ENCODE data around the gene RSPH9.

RSPH9 gene

GRCh38 chr6:43644940-43645612 lies at the start of gene RSPH9:
Gene RSPH9, plus strand, starts transcription at chr6:43645036. Its CDS starts 63 bp downstream, at chr6:43645099.
- no peak for DNase-seq

GRCh38 chr6:43600595-43600994 lies 44.2 kb upstream of the RSPH9 start:
- DNase-seq = no peak

GRCh38 chr6:43604174-43604573 lies 40.7 kb upstream of the RSPH9 start:
- no peak for DNase-seq

- DNase-seq = no peak
Measured at GRCh38 chr6:43606019-43606418, 38.8 kb upstream of the RSPH9 start.

- peak; percentile 65 for DNase-seq
Measured at GRCh38 chr6:43608310-43608763, 36.5 kb upstream of the RSPH9 start.

- no peak for DNase-seq
Measured at GRCh38 chr6:43608807-43609206, 36.0 kb upstream of the RSPH9 start.

- no peak for DNase-seq
Measured at GRCh38 chr6:43609402-43609801, 35.4 kb upstream of the RSPH9 start.

- DNase-seq = no peak
Measured at GRCh38 chr6:43610431-43610830, 34.4 kb upstream of the RSPH9 start.

GRCh38 chr6:43613721-43614395 lies 31.0 kb upstream of the RSPH9 start:
- DNase-seq = no peak

GRCh38 chr6:43614396-43614730 lies 30.5 kb upstream of the RSPH9 start:
- DNase-seq = no peak

GRCh38 chr6:43616725-43617472 lies 27.9 kb upstream of the RSPH9 start:
- DNase-seq = no peak

- DNase-seq = no peak
Measured at GRCh38 chr6:43621078-43621835, 23.6 kb upstream of the RSPH9 start.

GRCh38 chr6:43621836-43622180 lies 23.0 kb upstream of the RSPH9 start:
- no peak for DNase-seq

GRCh38 chr6:43622541-43622940 lies 22.3 kb upstream of the RSPH9 start:
- no peak for DNase-seq

- DNase-seq = no peak
Measured at GRCh38 chr6:43623880-43624785, 20.7 kb upstream of the RSPH9 start.

GRCh38 chr6:43624786-43625288 lies 20.0 kb upstream of the RSPH9 start:
- DNase-seq = no peak

- DNase-seq = no peak
Measured at GRCh38 chr6:43625393-43625992, 19.3 kb upstream of the RSPH9 start.

GRCh38 chr6:43627008-43627825 lies 17.6 kb upstream of the RSPH9 start:
- DNase-seq = peak; percentile 60

GRCh38 chr6:43628393-43629103 lies 16.3 kb upstream of the RSPH9 start:
- DNase-seq = peak; percentile 32

GRCh38 chr6:43629104-43629504 lies 15.7 kb upstream of the RSPH9 start, which contains the start of gene GTPBP2:
Gene GTPBP2, minus strand, starts transcription at chr6:43629264. Its CDS starts 102 bp downstream, at chr6:43629162.
- DNase-seq = peak; percentile 99
